D721Med (cell line): ENCODE measurements around the gene ZDHHC14.

Source experiments
- DNase-seq: peaks from one replicate; pipeline ENCODE4 v3.0.0; 2011; ENCODE audit warnings: low spot score; ENCODE audit not compliant: insufficient read length
- FAIRE-seq: peaks from 2 replicates; lab custom pipeline; 2011; peaks lifted over from hg19 to GRCh38; lab: Jason Lieb, UNC
- TF ChIP-seq, protein P1 (sequence below): IDR thresholded peaks from 2 replicates; pipeline ENCODE4 v1.5.1; 2012; ENCODE audit warnings: mild to moderate bottlenecking, control low read depth; ENCODE audit not compliant: insufficient read depth; ENCODE audit errors: missing control alignments

Gene ZDHHC14

DNA sequence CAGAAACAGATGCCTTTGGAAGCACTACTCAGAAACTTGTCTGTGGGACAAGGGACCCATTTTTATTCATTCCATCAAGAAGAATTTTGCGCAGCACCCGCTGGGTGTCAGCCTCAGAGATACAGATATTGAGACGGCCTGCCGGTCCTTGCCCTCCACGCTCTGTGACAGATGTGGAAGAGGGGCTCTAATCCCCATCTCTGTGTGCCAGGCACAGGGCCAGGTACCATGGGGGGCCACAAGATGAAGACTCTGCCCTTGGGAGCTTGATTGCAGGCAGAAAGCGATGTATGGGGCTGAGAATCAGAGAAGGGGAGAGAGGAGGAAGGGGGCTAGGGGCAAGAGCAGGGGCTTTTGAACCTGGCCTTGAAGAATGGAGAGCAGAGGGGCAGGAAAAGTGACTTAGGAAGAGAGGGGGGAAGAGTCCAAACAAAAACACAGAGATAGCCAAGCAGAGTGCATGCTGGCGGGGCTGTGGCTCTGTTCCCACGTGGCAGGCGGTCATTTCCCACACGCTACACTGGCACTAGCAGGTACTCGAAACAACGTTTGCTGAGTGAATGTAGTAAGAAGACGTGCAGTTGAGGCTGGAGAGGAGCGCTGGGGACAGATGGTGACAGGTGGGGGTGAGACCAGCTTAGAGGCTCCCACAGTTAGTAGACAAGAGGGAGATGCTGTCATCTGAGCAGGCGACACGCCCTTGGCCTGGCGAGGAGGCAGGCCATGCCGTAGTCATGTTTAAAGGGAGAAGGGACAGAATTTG, 271.8 kb downstream of the ZDHHC14 start:
- DNase-seq (no peak), FAIRE-seq (no peak)
- TF ChIP-seq, protein P1, sequence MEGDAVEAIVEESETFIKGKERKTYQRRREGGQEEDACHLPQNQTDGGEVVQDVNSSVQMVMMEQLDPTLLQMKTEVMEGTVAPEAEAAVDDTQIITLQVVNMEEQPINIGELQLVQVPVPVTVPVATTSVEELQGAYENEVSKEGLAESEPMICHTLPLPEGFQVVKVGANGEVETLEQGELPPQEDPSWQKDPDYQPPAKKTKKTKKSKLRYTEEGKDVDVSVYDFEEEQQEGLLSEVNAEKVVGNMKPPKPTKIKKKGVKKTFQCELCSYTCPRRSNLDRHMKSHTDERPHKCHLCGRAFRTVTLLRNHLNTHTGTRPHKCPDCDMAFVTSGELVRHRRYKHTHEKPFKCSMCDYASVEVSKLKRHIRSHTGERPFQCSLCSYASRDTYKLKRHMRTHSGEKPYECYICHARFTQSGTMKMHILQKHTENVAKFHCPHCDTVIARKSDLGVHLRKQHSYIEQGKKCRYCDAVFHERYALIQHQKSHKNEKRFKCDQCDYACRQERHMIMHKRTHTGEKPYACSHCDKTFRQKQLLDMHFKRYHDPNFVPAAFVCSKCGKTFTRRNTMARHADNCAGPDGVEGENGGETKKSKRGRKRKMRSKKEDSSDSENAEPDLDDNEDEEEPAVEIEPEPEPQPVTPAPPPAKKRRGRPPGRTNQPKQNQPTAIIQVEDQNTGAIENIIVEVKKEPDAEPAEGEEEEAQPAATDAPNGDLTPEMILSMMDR = no peak

DNA sequence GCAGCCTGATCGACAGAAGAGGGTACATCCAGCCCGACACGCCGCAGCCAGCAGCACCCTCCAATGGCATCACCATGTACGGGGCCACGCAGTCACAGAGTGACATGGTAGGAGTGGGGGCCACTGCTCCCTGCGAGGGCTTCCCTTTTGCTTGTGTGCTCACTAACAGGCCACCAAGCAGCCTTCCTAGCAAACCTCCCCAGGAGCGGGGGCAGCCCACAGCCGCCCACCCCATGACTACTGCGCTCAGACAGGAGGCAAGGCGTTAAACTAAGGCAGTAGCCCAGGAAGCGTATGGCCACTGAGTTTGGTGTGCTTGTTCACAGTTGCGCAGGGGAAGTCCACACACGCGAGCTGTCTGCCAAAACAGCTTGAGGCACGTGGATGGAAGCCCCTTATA, 272.5 kb downstream of the ZDHHC14 start:
- no peak for FAIRE-seq
- TF ChIP-seq, protein P1 = no peak
- DNase-seq = no peak

DNA sequence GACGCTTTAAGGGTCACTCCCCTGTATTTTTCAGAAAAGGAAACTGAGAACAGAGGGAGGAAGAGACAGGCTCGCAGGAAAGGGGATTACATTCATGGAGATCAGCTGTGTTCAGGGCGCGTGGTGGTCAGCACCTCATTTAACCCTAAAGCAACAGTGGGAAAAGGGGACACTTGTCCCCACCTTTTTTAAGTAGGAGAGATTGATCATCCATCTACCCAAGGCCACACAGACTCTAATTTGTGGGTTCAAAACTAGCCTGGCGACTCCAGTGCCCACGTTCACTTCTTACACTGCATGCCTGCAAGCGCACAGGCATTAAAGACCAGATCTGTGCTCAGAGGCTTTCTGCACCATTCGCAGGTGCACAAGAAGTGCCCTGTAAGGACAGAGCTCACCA, 274.1 kb downstream of the ZDHHC14 start:
- DNase-seq (no peak), FAIRE-seq (no peak)
- TF ChIP-seq, protein P1 = no peak

DNA sequence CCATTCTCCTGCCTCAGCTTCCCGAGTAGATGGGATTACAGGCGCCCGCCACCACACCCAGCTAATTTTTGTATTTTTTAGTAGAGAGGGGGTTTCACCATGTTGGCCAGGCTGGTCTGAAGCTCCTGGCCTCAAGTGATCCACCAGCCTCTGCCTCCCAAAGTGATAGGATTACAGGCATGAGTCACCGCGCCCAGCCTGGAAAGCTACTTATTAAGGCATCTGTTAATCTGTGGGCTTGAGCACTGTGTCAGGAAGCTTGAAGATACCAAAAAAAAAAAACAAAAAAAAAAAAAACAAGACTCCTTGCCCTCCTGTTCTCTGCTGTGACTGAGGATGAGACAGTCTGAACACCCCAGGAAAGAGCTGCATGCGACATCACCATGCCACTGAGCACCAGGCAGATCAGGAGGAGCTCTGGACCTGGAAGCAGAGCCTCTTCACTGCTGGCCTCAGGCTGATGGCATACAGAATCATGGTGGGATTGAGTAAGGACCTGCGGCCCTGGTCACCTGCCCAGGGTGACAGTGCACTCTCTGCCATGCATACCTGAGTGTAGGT, 275.5 kb downstream of the ZDHHC14 start:
- DNase-seq (peak; percentile 48), FAIRE-seq (peak; percentile 91)
- TF ChIP-seq, protein P1 = no peak

DNA sequence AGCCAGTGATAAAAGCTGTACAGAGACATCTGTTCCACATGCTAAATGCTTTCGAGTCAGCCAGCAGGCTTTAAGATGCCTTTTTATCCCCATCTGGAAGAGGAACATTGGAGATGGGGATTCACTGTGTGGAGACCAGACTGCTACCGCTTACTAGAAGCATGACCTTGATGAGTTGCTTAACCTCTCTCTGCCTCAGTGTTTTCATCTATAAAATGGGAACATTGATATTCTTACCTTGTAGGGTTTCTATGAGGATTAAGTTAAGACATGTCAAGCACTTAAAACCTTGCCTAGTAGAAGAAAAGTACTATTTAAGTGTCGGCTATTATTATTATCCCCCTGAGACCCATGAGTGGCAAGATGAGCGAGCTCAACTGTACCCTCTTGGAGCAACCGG, 276.8 kb downstream of the ZDHHC14 start:
- no peak for DNase-seq
- FAIRE-seq = peak; percentile 21
- TF ChIP-seq, protein P1 = no peak

DNA sequence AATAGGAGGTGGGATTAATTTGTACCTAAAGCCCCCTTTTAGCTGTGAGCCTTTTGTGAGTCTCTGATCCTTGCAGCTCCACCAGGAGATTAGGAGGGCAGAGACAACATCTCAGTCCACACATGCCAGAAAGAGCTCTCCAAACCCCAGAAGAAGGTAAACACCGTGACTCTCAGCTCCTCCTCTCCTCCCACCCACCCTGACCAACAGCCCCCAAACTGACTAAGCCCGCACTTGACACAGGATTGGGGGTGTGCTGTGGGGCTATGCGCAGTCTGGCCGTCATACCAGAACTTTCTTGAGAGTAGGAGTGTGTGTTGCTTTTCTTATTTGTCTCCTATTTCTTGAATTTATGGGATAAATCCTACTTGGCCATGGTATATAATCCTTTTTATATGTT, 277.3 kb downstream of the ZDHHC14 start:
- TF ChIP-seq, protein P1 = no peak
- peak; percentile 55 for FAIRE-seq
- no peak for DNase-seq
